ENCODE results near the gene RPLP2. TPM values are rescaled to one million over a fixed set of nuclear protein-coding genes. Genes with fewer than 3 reads are reported as not detected.

The RPLP2 gene
- total and polyA plus RNA-seq, 4 experiments from 2014 or later: 1,822 to 5,155 (median 4,314) TPM

- Mint-ChIP-seq H3K27ac (no peak overlapping the region), H3K27me3 (no peaks in the 10 kb centered on the region), H3K4me3 (peak overlapping the region in 1 of 8 donors; percentile 53), H3K4me1 (peaks cover 0 to 6% (median 2%) of the 10 kb centered on the region in 4 donors), H3K36me3 (peaks cover 0 to 6% of the 10 kb centered on the region in 2 donors), H3K9me3 (peaks cover 0 to 1% (median 0%) of the 10 kb centered on the region in 8 donors)
- no peak for DNase-seq
- Histone ChIP-seq H3K27ac (ENCODE audit: low read depth, low read length) (no peak overlapping the region), H3K9me3 (ENCODE audit: control insufficient read depth in 1 of 2, low read length in 2 of 2) (no peaks in the 10 kb centered on the region), H3K4me1 (ENCODE audit: insufficient read depth, low read length) (peaks cover 5% of the 10 kb centered on the region), H3K27me3 (ENCODE audit: insufficient read depth, low read length) (peaks cover 4% of the 10 kb centered on the region), H3K36me3 (ENCODE audit: insufficient read depth, low read length) (peaks cover 6% of the 10 kb centered on the region), H3K4me3 (ENCODE audit: low read length in 2 of 2) (no peak overlapping the region)
- CTCF ChIA-PET (ENCODE audit: partially characterized antibody): no interaction called here
- POLR2A ChIA-PET (ENCODE audit: partially characterized antibody): interaction anchor here (1.5 kb wide), 1 partner anchor 15 kb away, joined by 4 read pairs; no protein-coding TSS in a partner anchor
- intact Hi-C loops (cut with micrococcal nuclease): no loop called here
Measured at GRCh38 chr11:788953-789940, 20.5 kb upstream of the RPLP2 start.

DNA sequence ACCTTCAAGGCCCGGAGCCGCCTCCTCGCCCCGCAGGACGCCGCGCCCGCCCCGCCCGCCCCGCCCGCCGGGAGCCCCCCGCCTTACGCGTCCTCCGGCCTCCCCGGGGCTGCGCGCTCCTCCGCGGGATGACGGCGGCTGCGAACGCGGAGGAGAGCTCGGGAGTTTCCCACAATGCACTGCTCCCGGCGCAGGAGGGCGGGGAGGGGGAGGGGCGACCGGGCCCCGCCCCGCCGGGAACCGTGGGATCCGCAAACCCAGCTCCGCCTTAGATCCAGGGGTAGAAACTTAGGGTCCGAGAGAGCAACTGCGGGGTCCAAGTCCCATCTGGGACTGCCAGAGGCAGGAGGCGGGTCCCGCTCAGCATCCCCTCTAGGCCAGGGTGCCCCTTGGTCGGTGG lies 19.8 kb upstream of the RPLP2 start, which contains the start of gene CEND1:
TSS of gene CEND1 (minus strand) at position 148 of the 400 bp plus-strand sequence. CDS start 1,514 bp downstream, outside the sequence.
- Histone ChIP-seq H3K27ac (ENCODE audit: low read depth, low read length) (no peak within 1 kb of the TSS), H3K4me1 (ENCODE audit: insufficient read depth, low read length) (peaks cover 10% of the 10 kb centered on the region), H3K27me3 (ENCODE audit: insufficient read depth, low read length) (peaks cover 4% of the 10 kb centered on the region), H3K9me3 (ENCODE audit: control insufficient read depth in 1 of 2, low read length in 2 of 2) (no peaks in the 10 kb centered on the region), H3K4me3 (ENCODE audit: low read length in 2 of 2) (no peak within 1 kb of the TSS), H3K36me3 (ENCODE audit: insufficient read depth, low read length) (peaks cover 12% of the 10 kb centered on the region)
- Mint-ChIP-seq H3K4me1 (peaks cover under 1 to 6% (median 2%) of the 10 kb centered on the region in 4 donors), H3K27me3 (no peaks in the 10 kb centered on the region), H3K4me3 (peak within 1 kb of the TSS in 1 of 8 donors; percentile 53), H3K27ac (no peak within 1 kb of the TSS), H3K36me3 (peaks cover 0 to 5% of the 10 kb centered on the region in 2 donors), H3K9me3 (peaks cover 0 to 1% (median 0%) of the 10 kb centered on the region in 8 donors)
- intact Hi-C loops (cut with micrococcal nuclease): no loop called here
- ChIA-PET CTCF (ENCODE audit: partially characterized antibody) (no interaction called here), POLR2A (ENCODE audit: partially characterized antibody) (interaction anchor here (1.5 kb wide), 1 partner anchor 14 kb away, joined by 4 read pairs; no protein-coding TSS in a partner anchor)
- DNase-seq: no peak

GRCh38 chr11:790721-791564 lies 18.8 kb upstream of the RPLP2 start:
- no peak overlapping the region for H3K27ac Mint-ChIP-seq

GRCh38 chr11:791658-792534 lies 17.9 kb upstream of the RPLP2 start:
- H3K36me3 ChIP-seq (ENCODE audit: insufficient read depth, low read length): peaks cover 12% of the 10 kb centered on the region
- no peak for DNase-seq
- Mint-ChIP-seq H3K4me1 (peaks cover 2 to 12% (median 9%) of the 10 kb centered on the region in 4 donors), H3K27ac (no peak overlapping the region), H3K9me3 (peaks cover 0 to 1% (median 0%) of the 10 kb centered on the region in 8 donors), H3K36me3 (peaks cover 0 to 9% of the 10 kb centered on the region in 2 donors), H3K4me3 (no peak overlapping the region), H3K27me3 (no peaks in the 10 kb centered on the region)
- H3K27me3 ChIP-seq (ENCODE audit: insufficient read depth, low read length): peaks cover 4% of the 10 kb centered on the region
- H3K9me3 ChIP-seq (ENCODE audit: control insufficient read depth in 1 of 2, low read length in 2 of 2): no peaks in the 10 kb centered on the region
- intact Hi-C loops (cut with micrococcal nuclease): no loop called here
- peaks cover 27% of the 10 kb centered on the region for H3K4me1 ChIP-seq (ENCODE audit: insufficient read depth, low read length)
- no peak overlapping the region for H3K4me3 ChIP-seq (ENCODE audit: low read length in 2 of 2)
- ChIA-PET CTCF (ENCODE audit: partially characterized antibody) (interaction anchor here (1.5 kb wide), 1 partner anchor 9 kb away, joined by 6 read pairs; no protein-coding TSS in a partner anchor), POLR2A (ENCODE audit: partially characterized antibody) (no interaction called here)
- no peak overlapping the region for H3K27ac ChIP-seq (ENCODE audit: low read depth, low read length)

More at GRCh38 chr11:790721-791564, 18.8 kb upstream of the RPLP2 start:
- Histone ChIP-seq H3K9me3 (ENCODE audit: control insufficient read depth in 1 of 2, low read length in 2 of 2) (no peaks in the 10 kb centered on the region), H3K4me1 (ENCODE audit: insufficient read depth, low read length) (peaks cover 20% of the 10 kb centered on the region), H3K36me3 (ENCODE audit: insufficient read depth, low read length) (peaks cover 12% of the 10 kb centered on the region), H3K4me3 (ENCODE audit: low read length in 2 of 2) (no peak overlapping the region), H3K27ac (ENCODE audit: low read depth, low read length) (no peak overlapping the region), H3K27me3 (ENCODE audit: insufficient read depth, low read length) (peaks cover 4% of the 10 kb centered on the region)
- CTCF ChIA-PET (ENCODE audit: partially characterized antibody): no interaction called here
- intact Hi-C loops (cut with micrococcal nuclease): no loop called here
- H3K36me3 Mint-ChIP-seq: peaks cover 0 to 6% of the 10 kb centered on the region in 2 donors
- H3K4me3 Mint-ChIP-seq: peak overlapping the region in 1 of 8 donors; percentile 25
- H3K9me3 Mint-ChIP-seq: peaks cover 0 to 1% (median 0%) of the 10 kb centered on the region in 8 donors
- DNase-seq: no peak
- peaks cover 2 to 5% (median 3%) of the 10 kb centered on the region in 4 donors for H3K4me1 Mint-ChIP-seq
- POLR2A ChIA-PET (ENCODE audit: partially characterized antibody): interaction anchor here (1.5 kb wide), 1 partner anchor 13 kb away, joined by 4 read pairs; no protein-coding TSS in a partner anchor
- H3K27me3 Mint-ChIP-seq: no peaks in the 10 kb centered on the region

DNA sequence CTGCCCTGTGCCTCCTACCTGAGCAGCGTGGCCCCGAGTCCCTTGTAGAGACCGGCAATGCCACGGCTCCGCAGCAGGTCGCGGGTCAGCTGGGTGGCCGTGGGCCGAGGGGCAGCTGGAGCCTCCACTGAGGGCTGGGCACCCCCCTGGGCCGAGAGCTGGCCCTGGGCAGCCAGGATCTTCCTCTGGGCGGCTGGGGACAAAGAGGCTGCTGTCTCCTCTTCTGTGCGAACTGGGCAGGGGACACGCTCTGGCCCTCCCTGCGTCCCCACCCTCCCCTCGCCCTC lies 17.3 kb upstream of the RPLP2 start:
- Mint-ChIP-seq H3K36me3 (peaks cover 0 to 13% of the 10 kb centered on the region in 2 donors), H3K27ac (no peak overlapping the region), H3K27me3 (no peaks in the 10 kb centered on the region), H3K9me3 (peaks cover 0 to 1% (median 0%) of the 10 kb centered on the region in 8 donors), H3K4me1 (peaks cover 5 to 18% (median 10%) of the 10 kb centered on the region in 4 donors), H3K4me3 (no peak overlapping the region)
- intact Hi-C loops (cut with micrococcal nuclease): no loop called here
- ChIA-PET POLR2A (ENCODE audit: partially characterized antibody) (no interaction called here), CTCF (ENCODE audit: partially characterized antibody) (interaction anchor here (1.5 kb wide), 1 partner anchor 9 kb away, joined by 6 read pairs; no protein-coding TSS in a partner anchor)
- no peak overlapping the region for H3K27ac ChIP-seq (ENCODE audit: low read depth, low read length)
- peaks cover 32% of the 10 kb centered on the region for H3K4me1 ChIP-seq (ENCODE audit: insufficient read depth, low read length)
- H3K27me3 ChIP-seq (ENCODE audit: insufficient read depth, low read length): peaks cover 4% of the 10 kb centered on the region
- no peaks in the 10 kb centered on the region for H3K9me3 ChIP-seq (ENCODE audit: control insufficient read depth in 1 of 2, low read length in 2 of 2)
- no peak overlapping the region for H3K4me3 ChIP-seq (ENCODE audit: low read length in 2 of 2)
- DNase-seq: no peak
- peaks cover 12% of the 10 kb centered on the region for H3K36me3 ChIP-seq (ENCODE audit: insufficient read depth, low read length)

DNA sequence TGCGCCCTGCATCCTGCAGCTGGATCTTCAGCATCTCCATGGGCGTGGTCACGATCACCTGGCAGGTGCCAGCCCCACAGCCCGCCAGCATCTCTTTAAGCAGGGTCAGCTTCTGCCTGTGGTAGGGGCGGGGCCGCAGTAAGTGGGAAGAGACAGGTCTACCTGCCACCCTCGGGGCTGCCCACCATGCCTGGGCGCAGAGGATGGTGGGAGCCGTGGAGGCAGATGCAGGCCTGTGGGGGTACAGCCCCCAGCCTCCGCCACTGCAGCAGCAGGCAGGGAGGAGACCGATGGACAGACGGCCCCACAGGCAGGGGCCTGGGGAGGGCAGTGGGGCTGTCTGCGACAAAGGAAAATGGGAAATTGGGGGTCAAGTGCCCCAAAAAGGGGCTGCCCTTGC lies 16.9 kb upstream of the RPLP2 start:
- H3K27me3 Mint-ChIP-seq: no peaks in the 10 kb centered on the region
- no peak overlapping the region for H3K4me3 Mint-ChIP-seq
- Histone ChIP-seq H3K27ac (ENCODE audit: low read depth, low read length) (no peak overlapping the region), H3K27me3 (ENCODE audit: insufficient read depth, low read length) (peaks cover 4% of the 10 kb centered on the region), H3K9me3 (ENCODE audit: control insufficient read depth in 1 of 2, low read length in 2 of 2) (no peaks in the 10 kb centered on the region), H3K36me3 (ENCODE audit: insufficient read depth, low read length) (peaks cover 12% of the 10 kb centered on the region), H3K4me3 (ENCODE audit: low read length in 2 of 2) (no peak overlapping the region), H3K4me1 (ENCODE audit: insufficient read depth, low read length) (peaks cover 32% of the 10 kb centered on the region)
- no peak for DNase-seq
- no peak overlapping the region for H3K27ac Mint-ChIP-seq
- POLR2A ChIA-PET (ENCODE audit: partially characterized antibody): interaction anchor here (1.2 kb wide), 1 partner anchor 15 kb away, joined by 5 read pairs; no protein-coding TSS in a partner anchor
- peaks cover 0 to 1% (median 0%) of the 10 kb centered on the region in 8 donors for H3K9me3 Mint-ChIP-seq
- peaks cover 0 to 13% of the 10 kb centered on the region in 2 donors for H3K36me3 Mint-ChIP-seq
- CTCF ChIA-PET (ENCODE audit: partially characterized antibody): interaction anchor here (1.5 kb wide), 1 partner anchor 10 kb away, joined by 6 read pairs; no protein-coding TSS in a partner anchor
- intact Hi-C loops (cut with micrococcal nuclease): no loop called here
- peaks cover 5 to 19% (median 10%) of the 10 kb centered on the region in 4 donors for H3K4me1 Mint-ChIP-seq
